DMS79 (cell line): ENCODE results near the gene SERPINA6.
"Not testable (repeated sequence)": the region's sequence is repeated elsewhere in the genome, so short reads cannot be mapped to it uniquely, and the experiment has no call there.

Experiments used
- DNase-seq: peaks from one replicate; lab custom pipeline; 2025; lab: John Stamatoyannopoulos, UW

Gene SERPINA6

DNA sequence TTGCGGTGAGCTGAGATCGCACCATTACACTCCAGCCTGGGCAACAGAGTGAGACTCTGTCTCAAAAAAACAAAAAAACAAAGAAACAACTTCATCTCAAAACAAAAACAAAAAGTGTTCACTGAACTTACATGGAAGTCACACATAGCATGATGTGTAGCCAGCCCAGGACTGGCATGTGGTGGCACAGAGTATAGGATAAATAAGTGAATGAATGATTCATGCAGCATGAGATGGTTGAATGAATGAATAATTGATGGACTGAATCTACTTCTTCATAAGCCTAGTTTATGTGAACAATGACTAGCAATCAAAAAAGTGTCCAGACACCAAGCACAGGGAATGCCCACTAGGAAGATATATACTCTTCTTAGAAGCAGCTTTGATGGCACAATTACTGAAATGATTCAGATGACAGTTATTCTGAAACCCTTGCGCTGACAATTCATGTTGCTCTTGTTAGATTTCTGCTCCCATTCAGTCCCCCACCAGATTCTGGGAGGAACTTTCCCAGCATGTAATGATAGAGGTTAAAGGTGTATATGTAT is 31.6 kb upstream of the SERPINA6 start:
- DNase-seq, result no peak

DNA sequence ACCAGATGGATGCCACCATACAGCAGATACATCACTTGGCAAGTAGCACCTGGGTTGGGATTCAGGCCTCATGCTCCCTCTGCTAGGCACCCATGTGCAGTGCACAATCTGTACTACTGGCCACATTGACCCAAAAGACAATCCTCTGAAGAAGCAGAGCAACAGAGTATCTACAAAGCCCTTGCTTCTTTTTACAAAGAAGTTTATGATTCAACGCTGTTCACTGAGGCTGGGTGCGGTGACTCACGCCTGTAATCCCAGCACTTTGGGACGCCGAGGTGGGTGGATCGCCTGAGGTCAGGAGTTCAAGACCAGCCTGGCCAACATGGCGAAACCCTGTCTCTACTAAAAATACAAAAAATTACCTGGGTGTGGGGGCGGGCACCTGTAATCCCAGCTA is 31.1 kb upstream of the SERPINA6 start:
- DNase-seq, result not testable (repeated sequence)

DNA sequence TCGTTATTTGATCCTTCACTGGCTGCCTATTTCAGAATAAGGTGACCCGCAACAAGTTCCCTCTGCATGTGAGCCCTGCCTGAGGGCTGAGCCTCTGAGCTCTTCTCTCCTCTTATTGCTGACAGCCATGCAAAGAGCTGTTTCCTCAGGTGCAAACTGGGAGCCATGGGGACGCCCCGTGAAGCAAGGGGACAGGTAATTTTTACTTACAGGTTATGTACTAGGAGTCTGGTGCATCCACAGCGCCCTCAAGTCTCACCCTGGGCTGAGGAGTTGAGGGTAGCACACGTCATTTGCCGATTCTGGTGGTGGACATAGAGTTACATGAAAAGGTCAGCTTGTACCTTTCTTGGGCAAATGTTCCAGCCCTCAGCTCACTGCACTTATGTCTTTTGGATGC is 26.1 kb upstream of the SERPINA6 start:
- no peak for DNase-seq

DNA sequence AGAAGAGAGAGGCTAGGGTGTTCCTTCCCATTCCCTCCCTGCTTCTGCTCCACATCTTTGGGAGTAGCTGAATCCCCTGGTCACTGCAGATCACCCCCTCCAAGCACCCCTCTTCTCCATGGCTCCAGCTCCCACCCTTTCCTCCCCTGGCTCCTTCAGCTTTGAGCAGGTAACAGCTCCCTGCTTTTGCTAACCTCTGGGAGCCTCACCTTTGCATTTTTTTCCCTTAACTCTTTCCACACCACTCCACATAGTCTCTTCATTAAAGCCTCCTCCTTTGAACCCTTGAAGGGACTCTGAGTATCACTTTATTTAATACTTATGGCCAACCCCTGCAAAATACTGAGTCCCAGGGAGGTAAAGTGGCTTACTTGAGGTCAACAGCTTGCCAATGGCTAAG is 25.7 kb upstream of the SERPINA6 start:
- no peak for DNase-seq

DNA sequence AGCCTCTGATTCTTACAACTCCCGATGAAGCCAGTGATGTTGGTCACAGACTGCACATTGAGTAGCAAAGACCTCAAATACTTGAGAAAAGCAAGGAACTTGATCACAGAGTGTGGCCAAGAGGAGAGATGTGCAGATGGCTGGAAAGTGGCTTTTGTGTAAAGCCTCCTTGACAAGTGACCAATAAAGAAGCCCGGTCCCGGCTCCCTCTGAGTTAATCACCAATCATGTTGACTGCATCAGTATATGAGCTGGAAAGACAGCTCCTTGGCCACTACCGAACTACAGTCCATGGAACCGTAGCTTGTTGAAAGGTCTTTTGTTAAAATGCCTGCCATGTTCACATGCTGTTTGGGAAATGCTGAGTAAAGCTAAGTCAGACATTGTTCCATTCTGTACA is 23.7 kb upstream of the SERPINA6 start:
- DNase-seq, result no peak

DNA sequence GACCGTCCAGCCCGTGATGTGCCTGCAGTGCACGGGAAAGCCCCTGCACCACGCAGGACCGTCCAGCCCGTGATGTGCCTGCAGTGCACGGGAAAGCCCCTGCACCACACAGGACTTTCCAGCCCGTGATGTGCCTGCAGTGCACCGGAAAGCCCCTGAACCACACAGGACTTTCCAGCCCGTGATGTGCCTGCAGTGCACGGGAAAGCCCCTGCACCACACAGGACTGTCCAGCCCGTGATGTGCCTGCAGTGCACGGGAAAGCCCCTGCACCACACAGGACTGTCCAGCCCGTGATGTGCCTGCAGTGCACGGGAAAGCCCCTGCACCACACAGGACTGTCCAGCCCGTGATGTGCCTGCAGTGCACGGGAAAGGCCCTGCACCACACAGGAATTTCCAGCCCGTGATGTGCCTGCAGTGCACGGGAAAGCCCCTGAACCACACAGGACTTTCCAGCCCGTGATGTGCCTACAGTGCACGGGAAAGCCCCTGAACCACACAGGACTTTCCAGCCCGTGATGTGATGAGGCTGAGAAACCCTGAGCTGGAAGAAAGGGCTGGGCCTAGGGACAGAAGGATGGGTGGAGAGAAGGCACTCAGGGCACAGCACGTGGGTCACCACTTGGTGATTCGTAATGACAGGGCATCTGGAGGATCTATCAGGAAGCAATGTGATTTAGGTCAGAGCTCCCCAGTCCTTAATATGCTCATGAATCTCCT is 23.1 kb upstream of the SERPINA6 start:
- DNase-seq, result not testable (repeated sequence)

DNA sequence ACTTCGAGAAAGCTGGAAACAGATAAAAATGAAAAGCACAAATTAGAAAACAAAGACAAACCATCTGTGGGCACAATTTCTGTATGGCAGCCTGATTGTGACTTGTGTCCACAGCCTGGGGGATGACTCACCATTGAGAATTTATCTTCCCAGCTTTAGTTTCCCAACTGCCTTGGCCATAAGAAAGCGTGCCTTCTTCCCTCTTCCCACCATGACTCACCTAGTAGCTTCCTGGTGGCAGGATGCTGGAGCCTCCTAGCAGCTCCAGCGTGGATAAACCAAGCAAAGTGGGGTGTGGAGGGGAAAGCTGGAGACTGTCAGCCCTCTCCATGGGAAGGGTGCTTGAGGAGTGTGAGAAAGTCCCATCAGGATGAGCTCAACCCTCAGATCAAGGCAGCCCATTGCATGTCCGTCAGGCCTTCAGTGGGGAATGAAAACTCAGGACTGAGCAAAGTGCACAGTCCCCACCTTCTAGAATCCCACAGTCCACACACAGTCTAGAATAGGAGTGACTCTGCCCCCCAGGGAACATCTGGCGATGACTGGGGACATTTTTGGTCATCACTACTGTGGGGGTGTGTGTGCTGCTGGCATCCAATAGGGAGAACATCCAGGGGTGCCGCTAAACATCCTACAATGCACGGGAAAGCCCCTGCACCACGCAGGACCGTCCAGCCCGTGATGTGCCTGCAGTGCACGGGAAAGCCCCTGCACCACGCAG is 22.4 kb upstream of the SERPINA6 start:
- no peak for DNase-seq

DNA sequence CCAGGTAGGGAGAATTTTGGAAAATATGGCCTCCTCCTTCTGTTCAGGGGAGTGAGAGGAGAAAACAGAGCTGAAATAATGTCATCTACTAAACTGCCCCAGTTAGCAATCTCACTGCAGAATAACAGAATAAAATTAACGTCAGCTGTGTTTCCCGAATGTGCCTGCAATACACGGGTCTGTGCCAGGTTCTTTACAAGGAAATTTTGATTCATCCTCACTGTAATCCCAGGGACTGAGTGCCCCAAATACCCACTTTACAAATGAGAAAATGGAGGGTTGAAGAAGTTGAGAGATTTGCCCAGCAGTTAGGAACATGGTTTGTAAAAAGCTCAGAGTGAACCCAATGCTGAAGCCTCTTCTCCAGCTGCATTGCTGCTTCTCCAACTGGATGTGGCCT is 21.3 kb upstream of the SERPINA6 start:
- DNase-seq, result no peak

DNA sequence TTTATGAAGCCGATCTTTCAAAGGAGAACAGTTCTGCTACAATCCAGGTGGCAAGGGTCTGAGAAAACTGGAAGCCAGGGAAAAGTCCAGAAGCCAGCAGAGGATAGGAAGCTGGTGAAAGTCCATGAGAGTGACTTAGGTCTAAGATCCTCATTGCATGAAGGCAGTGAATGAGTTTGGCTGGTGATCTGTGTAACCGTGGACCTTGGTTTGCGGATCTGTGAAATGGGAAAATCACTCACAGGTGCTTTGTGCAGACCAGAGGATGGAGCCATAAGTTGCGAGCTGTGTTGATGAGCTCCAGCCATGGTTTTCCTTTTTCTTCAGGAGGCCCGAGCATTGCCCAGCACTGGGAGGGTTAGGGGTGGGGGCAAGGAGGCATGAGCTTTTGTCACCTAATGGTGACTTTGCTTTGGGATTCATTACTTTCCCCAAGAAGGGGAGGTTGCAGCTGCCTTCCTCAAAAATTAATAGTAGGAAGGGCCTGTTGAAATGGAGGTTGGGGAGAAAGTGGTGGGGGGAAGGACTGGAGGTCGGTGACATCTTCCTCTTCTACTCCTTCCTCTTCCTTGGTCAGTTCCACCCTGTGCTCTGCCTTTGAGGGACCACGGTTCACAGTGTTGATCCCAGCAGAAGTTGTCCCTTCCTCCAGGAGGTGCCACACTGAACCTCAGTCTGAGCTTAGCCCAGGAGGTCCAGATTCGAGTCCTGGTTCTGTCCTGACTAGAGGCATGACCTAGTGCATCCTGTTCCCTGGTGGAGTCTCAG is 20.3 kb upstream of the SERPINA6 start:
- no peak for DNase-seq

DNA sequence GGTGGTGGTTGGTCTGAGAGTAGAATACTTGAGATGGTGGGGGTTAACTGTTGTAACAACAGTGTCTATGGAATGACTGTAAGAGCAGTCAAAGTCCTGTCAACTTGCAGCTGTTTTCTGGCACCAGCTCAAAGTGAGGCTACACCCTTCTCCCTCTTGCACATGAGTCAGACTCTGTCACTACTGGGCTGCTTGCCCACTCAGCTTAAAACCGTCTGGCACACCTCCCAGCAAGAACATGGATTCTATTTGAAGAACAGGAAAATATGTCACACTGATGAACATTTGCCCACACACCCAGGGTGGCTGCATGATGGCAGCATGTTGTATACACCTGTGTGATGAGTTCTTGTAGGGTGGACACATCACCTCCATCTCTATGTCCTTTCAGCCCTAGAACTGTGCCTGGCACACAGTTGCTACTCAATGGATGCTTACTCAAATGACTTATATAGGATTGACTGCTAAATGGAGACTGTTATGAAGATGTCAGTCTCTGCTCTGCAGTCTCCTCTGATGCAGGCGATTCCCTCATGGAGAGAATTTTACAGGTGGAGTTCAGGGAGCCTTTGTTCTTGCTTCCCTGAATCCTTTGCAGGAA is 19.3 kb upstream of the SERPINA6 start:
- DNase-seq, result no peak

DNA sequence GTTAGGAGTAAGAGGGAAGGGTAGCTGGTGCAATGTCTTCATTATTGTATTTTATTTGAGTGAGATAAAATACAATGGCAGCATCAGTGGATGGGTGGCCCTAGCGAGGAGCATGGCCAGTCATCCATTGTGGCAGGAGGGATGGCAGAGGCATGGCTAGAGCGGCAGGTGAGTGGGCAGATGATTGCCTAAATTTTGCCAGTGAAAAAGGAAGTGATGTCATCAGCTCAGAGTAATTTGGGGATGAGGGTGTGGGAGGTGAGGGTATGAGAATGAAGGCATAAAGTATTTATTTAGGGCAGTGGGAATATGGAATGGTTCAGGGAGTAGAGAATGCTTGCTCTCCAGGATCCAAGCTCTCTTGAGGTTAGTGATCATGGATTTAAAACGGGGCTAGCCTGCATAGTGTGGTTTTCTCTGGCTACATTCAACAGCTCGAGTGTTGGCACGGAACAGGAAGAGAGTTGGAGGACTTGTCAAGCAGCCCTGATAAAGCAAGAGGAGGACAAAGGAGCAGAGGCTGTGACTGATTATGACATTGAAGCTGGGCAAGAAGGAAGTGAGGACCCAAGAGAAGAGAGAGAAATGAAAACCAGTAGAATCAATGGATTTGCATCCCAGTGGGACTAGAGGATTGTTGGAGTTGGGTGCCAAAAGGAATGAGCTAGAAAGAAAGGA is 18.7 kb upstream of the SERPINA6 start:
- DNase-seq, result no peak

DNA sequence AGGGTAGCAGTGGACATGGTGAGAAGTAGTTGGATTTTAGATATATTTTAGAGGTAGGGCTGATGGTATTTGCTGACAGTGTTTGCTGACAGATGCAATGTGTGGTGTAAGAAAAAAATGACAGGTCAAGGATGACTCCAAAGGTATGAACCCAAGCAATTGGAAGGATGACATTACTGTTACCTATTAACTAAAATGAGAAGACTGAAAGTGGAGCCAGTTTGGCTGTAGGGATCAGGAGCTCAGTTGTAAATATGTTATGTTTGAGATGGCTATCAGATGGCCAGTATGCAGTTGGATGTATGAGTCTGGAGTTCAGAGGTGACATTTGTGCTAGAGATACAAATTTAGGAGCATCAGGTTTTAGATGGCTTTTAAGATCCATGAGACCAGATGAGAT is 17.4 kb upstream of the SERPINA6 start:
- DNase-seq, result no peak

DNA sequence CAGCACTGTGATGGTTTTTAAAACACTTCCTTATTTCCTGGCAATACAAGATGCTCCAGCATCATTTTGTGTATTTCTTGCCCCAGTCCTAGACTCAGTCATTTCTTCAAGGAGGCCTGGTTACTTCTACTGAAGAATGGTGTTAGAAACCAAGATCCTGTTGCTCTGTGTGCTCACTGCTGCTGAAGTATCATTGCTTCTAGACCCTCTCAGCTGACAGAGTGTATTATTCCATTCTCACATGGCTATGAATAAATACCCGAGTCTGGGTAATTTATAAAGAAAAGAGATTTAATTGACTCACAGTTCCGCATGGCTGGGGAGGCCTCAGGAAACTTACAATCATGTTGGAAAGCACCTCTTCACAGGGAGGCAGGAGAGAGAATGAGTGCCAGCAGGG is 14.9 kb upstream of the SERPINA6 start:
- no peak for DNase-seq

DNA sequence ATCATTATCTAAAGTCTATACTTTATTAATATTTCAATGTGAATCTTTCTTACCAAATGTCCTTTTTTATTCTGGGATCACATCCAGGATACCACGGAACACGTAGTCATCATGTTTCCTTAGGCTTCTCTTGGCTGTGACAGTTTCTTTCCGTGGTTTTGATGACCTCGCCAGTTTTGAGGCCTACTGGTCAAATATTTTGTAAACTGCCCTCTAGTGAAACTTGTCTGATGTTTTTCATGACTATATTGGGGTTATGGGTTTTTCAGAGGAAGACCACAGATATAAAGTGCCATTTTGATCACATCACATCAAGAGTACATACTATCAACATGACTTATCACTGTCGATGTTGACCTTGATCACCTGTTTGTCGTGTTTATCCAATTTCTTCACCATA is 14.1 kb upstream of the SERPINA6 start:
- DNase-seq, result no peak

DNA sequence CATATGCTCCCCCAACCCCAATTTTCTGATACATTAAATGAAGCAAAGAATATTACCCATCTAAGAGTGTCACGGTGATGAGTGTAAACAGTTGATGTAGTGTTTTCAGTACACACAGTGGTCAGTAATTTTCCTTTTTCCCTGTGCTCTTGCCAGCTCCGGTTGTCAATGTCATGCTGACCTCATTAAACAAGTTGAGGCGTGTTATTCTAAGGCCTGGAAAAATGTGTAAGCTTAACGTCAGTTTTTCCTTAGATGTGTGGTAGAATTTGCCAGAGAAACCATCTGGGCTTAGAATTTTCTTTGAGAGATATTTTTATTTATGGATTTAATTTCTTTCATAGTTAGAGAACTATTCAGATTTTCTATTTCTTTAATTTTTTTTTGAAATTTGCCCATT is 11.7 kb upstream of the SERPINA6 start:
- no peak for DNase-seq

DNA sequence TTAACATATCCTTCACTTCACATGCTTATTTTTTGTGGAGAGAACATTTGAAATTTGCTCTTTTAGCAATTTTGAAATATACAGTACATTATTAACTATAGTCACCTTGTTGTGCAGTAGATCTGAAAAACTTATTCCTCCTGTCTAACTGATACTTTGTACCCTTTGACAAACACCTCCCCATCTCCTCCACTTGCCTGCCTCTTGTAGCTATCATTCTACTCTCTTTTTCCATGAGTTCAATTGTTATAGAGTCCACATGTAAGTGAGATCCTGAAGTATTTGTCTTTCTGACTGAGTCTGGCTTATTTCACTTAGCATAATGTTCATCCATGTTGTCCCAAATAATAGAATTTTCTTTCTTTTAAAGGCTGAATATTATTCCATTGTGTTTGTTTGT is 9.5 kb upstream of the SERPINA6 start:
- DNase-seq, result no peak

DNA sequence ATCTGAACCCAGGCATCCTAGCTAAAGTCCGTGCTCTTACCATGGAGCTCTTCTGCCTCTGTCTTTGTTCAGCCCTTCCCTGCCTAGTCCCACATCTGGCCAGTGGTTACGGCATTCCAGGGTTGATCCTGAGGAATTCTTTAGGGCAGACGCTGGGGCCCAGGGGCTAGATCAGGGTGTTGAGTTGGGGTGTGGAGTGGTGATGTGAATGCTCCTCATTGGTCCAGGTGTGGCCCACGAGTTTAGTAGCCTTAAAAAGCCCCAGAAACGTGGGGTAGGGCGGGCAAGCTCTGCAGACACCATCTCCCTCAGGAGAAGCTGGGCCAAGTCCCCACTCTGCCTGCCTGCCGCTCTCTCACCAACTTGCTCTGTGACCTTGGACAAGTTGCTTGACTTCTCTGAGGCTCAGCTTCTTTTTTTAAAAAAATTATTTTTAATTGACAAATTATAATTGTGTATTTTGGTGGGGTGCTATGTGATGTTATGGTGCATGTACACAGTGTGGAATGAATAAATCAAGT is 9.0 kb upstream of the SERPINA6 start:
- no peak for DNase-seq

DNA sequence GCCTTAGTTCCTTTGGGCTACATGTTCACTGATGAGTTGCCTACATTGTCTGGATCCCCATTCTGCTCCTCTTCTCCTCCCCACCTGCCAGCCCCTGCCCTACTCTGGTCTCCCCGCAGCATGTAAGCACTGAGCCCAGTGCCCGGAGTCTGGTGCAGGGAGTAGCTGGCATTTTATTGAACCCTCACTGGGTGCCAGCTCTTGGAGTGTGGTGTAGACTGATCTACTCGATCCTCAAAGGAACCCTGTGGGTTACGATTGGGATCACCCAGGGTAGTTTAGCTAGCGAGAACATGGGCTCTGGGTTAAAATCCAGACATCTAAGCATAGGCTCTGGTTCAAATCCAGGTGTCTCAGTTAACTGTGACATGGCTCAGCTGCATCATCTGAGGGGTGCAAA is 8.3 kb upstream of the SERPINA6 start:
- no peak for DNase-seq

DNA sequence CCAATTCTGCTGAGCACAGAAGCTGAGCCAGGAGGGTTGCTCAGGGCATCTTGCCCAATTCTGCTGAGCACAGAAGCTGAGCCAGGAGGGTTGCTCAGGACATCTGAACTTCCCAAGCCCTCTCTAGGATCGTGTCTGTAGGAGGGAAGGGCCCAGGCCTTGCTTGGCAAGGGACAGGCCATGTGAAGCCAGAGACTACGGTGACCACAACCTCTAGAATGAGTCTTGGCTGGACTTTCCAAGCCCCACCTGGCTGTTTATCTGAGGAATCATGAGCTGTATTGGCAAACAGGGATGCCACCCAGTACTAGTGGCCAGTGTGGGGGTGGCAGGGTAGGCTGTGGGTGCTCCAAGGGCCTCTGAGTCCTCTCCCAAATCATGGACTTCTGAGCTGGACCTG is 7.7 kb upstream of the SERPINA6 start:
- no peak for DNase-seq

DNA sequence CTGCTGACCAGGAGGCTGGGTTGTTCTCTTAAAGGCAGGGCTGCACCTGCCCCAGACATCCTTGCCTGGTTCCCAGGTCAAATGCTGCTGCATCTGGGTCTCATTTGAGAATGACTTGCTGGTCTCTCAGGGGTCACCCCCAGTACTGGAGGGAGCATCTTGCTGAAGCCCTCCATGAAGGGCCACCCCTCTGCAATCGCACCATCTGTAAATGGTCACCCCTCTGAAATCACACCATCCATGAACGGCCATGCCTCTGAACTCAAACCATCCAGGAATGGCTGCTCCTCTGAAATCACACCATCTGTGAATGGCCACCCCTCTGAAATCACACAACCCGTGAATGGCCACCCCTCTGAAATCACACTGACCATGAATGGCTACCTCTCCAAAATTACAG is 7.3 kb upstream of the SERPINA6 start:
- no peak for DNase-seq

DNA sequence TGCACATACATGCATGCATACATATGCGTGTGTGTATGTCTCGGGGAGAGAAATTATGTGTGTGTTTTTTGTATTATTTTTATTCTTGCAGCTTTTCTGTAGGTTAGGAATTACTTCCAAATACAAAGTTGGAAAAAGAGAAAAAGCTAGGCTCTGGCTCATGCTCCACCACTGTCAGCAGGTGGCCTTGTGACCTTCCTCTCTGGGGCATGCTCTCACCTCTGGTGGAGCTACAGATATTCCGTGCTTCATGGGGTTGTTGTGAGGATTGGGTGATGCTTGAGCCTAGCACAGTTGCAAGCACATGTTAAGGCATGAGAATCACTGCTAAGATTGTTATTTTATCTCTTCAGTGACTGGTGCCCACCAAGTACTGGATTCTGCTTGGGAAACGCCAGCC is 6.7 kb upstream of the SERPINA6 start:
- no peak for DNase-seq

DNA sequence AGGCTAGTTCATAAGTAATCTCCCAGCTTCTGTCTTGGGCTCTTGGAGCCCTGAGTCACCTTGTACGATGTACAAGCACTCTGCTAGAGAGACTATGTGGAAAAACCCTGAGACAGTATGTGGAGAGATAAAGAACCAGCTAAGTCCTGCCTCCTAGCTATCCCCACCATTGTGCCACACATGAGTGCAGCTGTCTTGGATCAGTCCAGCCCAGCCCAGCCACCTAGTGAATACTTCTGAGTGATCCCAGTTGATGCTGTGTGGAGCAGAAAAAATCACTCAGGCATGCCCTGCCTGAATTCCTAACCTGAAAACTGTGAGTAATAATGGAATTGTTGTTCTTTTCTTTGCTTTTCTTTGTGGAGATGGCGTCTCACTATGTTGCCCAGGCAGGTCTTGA is 5.1 kb upstream of the SERPINA6 start:
- no peak for DNase-seq
